ENCODE results near the gene KCNH1. TPM values are rescaled to one million over a fixed set of nuclear protein-coding genes. Genes with fewer than 3 reads are reported as not detected.

The KCNH1 gene
- total RNA-seq, 1 experiment from 2014 or later, result 0.17 TPM

- no peaks in the 10 kb centered on the region; the same call in 1 of the 2 replicates for H3K27me3 Mint-ChIP-seq (ENCODE audit: low read depth)
Measured at GRCh38 chr1:210850556-210850955, 283.4 kb downstream of the KCNH1 start.

GRCh38 chr1:210848474-210848873 lies 285.5 kb downstream of the KCNH1 start:
- no peak for ATAC-seq
- no peak for TF ChIP-seq NR1H2 (CRISPR knock-in tag; IDR thresholded peaks at IDR 0.05)
- no peak for TF ChIP-seq SMAD3 (CRISPR knock-in tag; IDR thresholded peaks at IDR 0.05; ENCODE audit: borderline replicate concordance)
- TF ChIP-seq TCF7 (CRISPR knock-in tag; IDR thresholded peaks at IDR 0.05; ENCODE audit: low read depth), result no peak
- TF ChIP-seq EMX1 (CRISPR knock-in tag; IDR thresholded peaks at IDR 0.05), result no peak
- CTCF ChIA-PET, result no interaction called here
- Mint-ChIP-seq H3K27me3 (ENCODE audit: low read depth) (no peaks in the 10 kb centered on the region; the same call in none of the 2 replicates), H3K27ac (no peak overlapping the region), H3K9me3 (peaks cover 7% of the 10 kb centered on the region; the same call in 1 of the 2 replicates), H3K36me3 (no peaks in the 10 kb centered on the region), H3K4me3 (no peak overlapping the region), H3K4me1 (no peaks in the 10 kb centered on the region)
- no peak for DNase-seq (ENCODE audit: low spot score)
- POLR2A ChIA-PET, result no interaction called here

More at GRCh38 chr1:210850556-210850955, 283.4 kb downstream of the KCNH1 start:
- ChIA-PET POLR2A (no interaction called here), CTCF (interaction anchor here (1.7 kb wide), 1 partner anchor 283 kb away, joined by 9 read pairs; the partner anchor contains the start of gene KCNH1)
- ATAC-seq, result no peak
- Mint-ChIP-seq H3K36me3 (no peaks in the 10 kb centered on the region), H3K4me3 (no peak overlapping the region), H3K27ac (no peak overlapping the region), H3K4me1 (no peaks in the 10 kb centered on the region), H3K9me3 (peaks cover 7% of the 10 kb centered on the region; the same call in 1 of the 2 replicates)
- no peak for DNase-seq (ENCODE audit: low spot score)
- TF ChIP-seq HMGA2 (CRISPR knock-in tag; IDR thresholded peaks at IDR 0.05) (no peak), ZNF416 (CRISPR knock-in tag; IDR thresholded peaks at IDR 0.05) (no peak), ESRRA (CRISPR knock-in tag; IDR thresholded peaks at IDR 0.05; ENCODE audit: borderline replicate concordance) (no peak), GRHL2 (CRISPR knock-in tag; IDR thresholded peaks at IDR 0.05; ENCODE audit: insufficient replicate concordance, severe bottlenecking) (no peak), PREB (CRISPR knock-in tag; IDR thresholded peaks at IDR 0.05; ENCODE audit: borderline replicate concordance) (no peak), SP1 (CRISPR knock-in tag; conservative IDR thresholded peaks at IDR 0.05) (no peak), JUN (CRISPR knock-in tag; IDR thresholded peaks at IDR 0.05) (no peak), USF2 (CRISPR knock-in tag; IDR thresholded peaks at IDR 0.05) (no peak), ZNF219 (CRISPR knock-in tag; IDR thresholded peaks at IDR 0.05; ENCODE audit: borderline replicate concordance) (no peak), ELF4 (CRISPR knock-in tag; IDR thresholded peaks at IDR 0.05; ENCODE audit: low read depth) (no peak), ATF2 (CRISPR knock-in tag; IDR thresholded peaks at IDR 0.05; ENCODE audit: borderline replicate concordance, low read depth) (no peak), FOXP4 (CRISPR knock-in tag; IDR thresholded peaks at IDR 0.05) (no peak), EMX1 (CRISPR knock-in tag; IDR thresholded peaks at IDR 0.05) (no peak)

GRCh38 chr1:210841926-210842625 lies 291.9 kb downstream of the KCNH1 start:
- no peak overlapping the region for H3K27ac Mint-ChIP-seq
- no peaks in the 10 kb centered on the region for H3K36me3 Mint-ChIP-seq
- CTCF ChIA-PET, result no interaction called here
- H3K9me3 Mint-ChIP-seq, result peaks cover 12% of the 10 kb centered on the region
- no peaks in the 10 kb centered on the region for H3K4me1 Mint-ChIP-seq
- ATAC-seq (no peak), DNase-seq (ENCODE audit: low spot score) (no peak)
- no peak overlapping the region for H3K4me3 Mint-ChIP-seq
- POLR2A ChIA-PET, result no interaction called here
- no peaks in the 10 kb centered on the region; the same call in none of the 2 replicates for H3K27me3 Mint-ChIP-seq (ENCODE audit: low read depth)
- TF ChIP-seq ELF4 (CRISPR knock-in tag; IDR thresholded peaks at IDR 0.05; ENCODE audit: low read depth) (no peak), E2F5 (CRISPR knock-in tag; IDR thresholded peaks at IDR 0.05) (no peak), ZNF263 (CRISPR knock-in tag; IDR thresholded peaks at IDR 0.05; ENCODE audit: low read depth) (no peak), FOXJ3 (CRISPR knock-in tag; IDR thresholded peaks at IDR 0.05; ENCODE audit: borderline replicate concordance) (no peak), ATF6 (CRISPR knock-in tag; IDR thresholded peaks at IDR 0.05) (no peak), ZNF416 (CRISPR knock-in tag; IDR thresholded peaks at IDR 0.05) (no peak), HMGXB4 (CRISPR knock-in tag; IDR thresholded peaks at IDR 0.05) (no peak)
